ENCODE measurements around the gene DNAI7.

The DNAI7 gene

DNA sequence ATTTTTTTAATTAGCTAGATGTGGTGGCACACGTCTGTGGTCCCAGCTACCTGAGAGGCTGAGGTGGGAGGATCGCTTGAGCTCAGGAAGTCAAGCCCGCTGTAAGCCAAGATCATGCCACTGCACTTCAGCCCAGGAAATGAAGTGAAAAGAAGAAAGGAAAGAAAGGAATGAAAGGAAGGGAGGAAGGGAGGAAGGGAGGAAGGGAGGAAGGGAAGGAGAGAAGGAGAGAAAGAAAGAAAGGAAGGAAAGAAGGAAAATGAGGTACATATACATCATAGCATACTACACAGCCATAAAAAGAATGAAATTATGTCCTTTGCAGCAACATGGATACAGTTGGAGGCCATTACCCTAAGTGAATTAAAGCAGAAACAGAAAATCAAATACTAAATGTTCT, 12.2 kb downstream of the DNAI7 start:
- Histone ChIP-seq H3K9me3 (ENCODE audit: severe bottlenecking) (no peaks in the 10 kb centered on the region), H3K27ac (no peak overlapping the region), H3K4me3 (ENCODE audit: low read depth, low read length) (no peak overlapping the region), H3K36me3 (no peaks in the 10 kb centered on the region), H3K27me3 (ENCODE audit: insufficient read depth, low read depth, severe bottlenecking) (no peaks in the 10 kb centered on the region)
- DNase-seq: no peak
- TF ChIP-seq, protein P1, sequence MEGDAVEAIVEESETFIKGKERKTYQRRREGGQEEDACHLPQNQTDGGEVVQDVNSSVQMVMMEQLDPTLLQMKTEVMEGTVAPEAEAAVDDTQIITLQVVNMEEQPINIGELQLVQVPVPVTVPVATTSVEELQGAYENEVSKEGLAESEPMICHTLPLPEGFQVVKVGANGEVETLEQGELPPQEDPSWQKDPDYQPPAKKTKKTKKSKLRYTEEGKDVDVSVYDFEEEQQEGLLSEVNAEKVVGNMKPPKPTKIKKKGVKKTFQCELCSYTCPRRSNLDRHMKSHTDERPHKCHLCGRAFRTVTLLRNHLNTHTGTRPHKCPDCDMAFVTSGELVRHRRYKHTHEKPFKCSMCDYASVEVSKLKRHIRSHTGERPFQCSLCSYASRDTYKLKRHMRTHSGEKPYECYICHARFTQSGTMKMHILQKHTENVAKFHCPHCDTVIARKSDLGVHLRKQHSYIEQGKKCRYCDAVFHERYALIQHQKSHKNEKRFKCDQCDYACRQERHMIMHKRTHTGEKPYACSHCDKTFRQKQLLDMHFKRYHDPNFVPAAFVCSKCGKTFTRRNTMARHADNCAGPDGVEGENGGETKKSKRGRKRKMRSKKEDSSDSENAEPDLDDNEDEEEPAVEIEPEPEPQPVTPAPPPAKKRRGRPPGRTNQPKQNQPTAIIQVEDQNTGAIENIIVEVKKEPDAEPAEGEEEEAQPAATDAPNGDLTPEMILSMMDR (IDR thresholded peaks at IDR 0.05; ENCODE audit: low read depth, low read length): no peak

DNA sequence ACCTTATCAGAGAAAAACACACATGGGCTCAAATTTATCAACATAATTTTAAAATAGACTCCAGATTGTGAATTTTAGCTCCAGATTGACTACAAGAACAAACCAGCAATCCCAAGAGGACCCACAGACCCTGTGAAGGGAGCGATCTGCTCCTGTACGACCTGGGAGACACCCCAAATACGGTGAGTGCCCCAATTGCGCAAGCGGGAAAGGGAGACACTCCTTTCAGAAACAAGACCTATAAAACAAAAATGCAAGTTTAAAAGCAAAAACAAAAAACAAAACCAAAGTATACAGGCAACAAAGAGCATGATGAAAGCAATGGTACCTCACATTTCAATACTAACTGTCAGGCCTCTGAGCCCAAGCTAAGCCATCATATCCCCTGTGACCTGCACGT, 32.1 kb downstream of the DNAI7 start:
- Histone ChIP-seq H3K36me3 (no peaks in the 10 kb centered on the region), H3K9me3 (ENCODE audit: severe bottlenecking) (no peaks in the 10 kb centered on the region), H3K27ac (no peak overlapping the region), H3K27me3 (ENCODE audit: insufficient read depth, low read depth, severe bottlenecking) (no peaks in the 10 kb centered on the region), H3K4me3 (ENCODE audit: low read depth, low read length) (no peak overlapping the region)
- TF ChIP-seq, protein P1 (IDR thresholded peaks at IDR 0.05; ENCODE audit: low read depth, low read length): no peak
- no peak for DNase-seq

DNA sequence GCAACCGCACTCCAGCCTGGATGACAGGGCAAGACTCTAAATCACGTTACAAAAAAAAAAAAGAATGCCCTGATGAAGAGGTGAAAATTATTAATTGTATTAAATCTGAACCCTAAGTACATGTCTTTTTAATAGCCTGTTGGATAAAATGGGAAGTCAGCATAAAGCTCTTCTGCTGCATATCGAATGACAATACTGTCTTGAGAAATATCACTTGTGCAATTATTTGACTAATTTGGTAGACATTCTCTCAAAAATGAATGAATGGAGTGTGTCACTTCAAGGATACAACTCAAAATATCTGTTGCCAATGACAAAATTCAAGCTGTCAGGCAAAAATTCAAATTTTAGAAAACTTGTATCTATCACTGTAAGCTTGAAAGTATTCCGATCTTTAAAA, 38.9 kb downstream of the DNAI7 start:
- H3K9me3 ChIP-seq (ENCODE audit: severe bottlenecking): no peaks in the 10 kb centered on the region
- H3K27me3 ChIP-seq (ENCODE audit: insufficient read depth, low read depth, severe bottlenecking): no peaks in the 10 kb centered on the region
- no peak overlapping the region for H3K27ac ChIP-seq
- TF ChIP-seq, protein P1 (IDR thresholded peaks at IDR 0.05; ENCODE audit: low read depth, low read length): no peak
- no peaks in the 10 kb centered on the region for H3K36me3 ChIP-seq
- DNase-seq: no peak
- no peak overlapping the region for H3K4me3 ChIP-seq (ENCODE audit: low read depth, low read length)

DNA sequence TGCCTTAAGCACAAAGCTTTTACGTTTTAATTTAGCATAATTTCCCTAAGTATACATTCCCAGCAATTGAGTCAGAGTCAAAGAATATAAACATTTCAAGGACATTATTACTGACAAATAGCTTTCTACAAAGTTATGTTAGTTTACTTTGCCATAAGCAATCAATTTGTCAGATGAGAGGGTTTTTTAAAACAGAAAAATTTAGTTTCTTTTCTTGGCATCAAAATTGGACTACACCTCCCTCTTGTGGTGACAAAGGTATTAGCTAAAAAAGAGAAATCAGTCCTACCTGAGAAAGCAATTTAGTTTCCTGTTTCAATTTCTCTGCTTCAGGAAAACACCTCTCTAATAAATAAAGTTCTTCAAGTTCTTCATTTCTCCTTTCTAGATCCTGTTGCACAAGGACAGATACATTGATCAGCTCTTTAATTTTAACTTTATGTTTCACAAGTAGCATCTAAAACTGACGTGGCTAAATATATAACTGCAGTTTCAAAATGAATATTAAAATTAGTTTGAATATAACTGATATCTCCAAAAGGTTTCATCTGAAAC, 39.9 kb downstream of the DNAI7 start:
- H3K9me3 ChIP-seq (ENCODE audit: severe bottlenecking): no peaks in the 10 kb centered on the region
- H3K36me3 ChIP-seq: no peaks in the 10 kb centered on the region
- no peak overlapping the region for H3K27ac ChIP-seq
- DNase-seq: no peak
- TF ChIP-seq, protein P1 (IDR thresholded peaks at IDR 0.05; ENCODE audit: low read depth, low read length): peak; percentile 37
- H3K4me3 ChIP-seq (ENCODE audit: low read depth, low read length): no peak overlapping the region
- H3K27me3 ChIP-seq (ENCODE audit: insufficient read depth, low read depth, severe bottlenecking): no peaks in the 10 kb centered on the region

DNA sequence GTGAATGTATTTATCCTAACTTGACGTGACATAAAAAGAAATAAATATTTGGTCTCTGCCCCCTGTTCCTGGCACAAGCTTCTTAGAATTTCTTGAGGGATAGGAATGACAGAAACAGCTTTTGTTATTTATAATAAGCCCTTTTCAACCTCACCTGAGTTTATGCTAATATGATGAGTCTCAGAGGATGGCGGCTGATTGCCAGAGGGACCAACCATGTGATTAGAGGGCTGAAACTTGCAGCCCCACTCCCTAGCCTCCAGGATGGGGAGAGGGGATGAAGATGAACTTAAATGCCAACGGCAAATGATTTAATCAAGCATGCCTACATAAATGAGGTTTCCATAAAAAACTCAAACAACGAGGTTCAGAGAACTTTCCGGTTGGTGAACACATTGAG, 42.9 kb downstream of the DNAI7 start:
- Histone ChIP-seq H3K4me3 (ENCODE audit: low read depth, low read length) (no peak overlapping the region), H3K27me3 (ENCODE audit: insufficient read depth, low read depth, severe bottlenecking) (no peaks in the 10 kb centered on the region), H3K27ac (no peak overlapping the region), H3K36me3 (no peaks in the 10 kb centered on the region), H3K9me3 (ENCODE audit: severe bottlenecking) (no peaks in the 10 kb centered on the region)
- TF ChIP-seq, protein P1 (IDR thresholded peaks at IDR 0.05; ENCODE audit: low read depth, low read length): no peak
- no peak for DNase-seq

DNA sequence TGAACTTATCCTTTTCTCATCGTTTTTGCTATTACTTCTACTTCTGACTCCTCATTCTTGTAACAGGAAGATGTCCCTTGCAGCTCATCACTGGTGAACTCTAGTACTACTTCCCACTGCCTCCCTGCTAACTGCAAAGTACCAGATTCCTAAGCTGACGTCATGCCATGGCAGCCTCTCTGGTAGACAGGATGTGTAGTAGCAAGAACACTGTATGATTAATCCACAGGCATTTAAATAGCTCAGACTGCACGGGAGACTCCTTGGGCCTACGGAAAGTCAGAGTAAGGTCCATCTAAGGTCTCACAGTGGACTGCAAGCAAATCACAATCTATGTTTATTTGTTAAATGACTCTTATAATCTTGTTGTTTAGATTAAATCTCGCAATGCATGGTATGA, 43.5 kb downstream of the DNAI7 start:
- no peak for DNase-seq
- Histone ChIP-seq H3K9me3 (ENCODE audit: severe bottlenecking) (no peaks in the 10 kb centered on the region), H3K27ac (no peak overlapping the region), H3K4me3 (ENCODE audit: low read depth, low read length) (no peak overlapping the region), H3K36me3 (no peaks in the 10 kb centered on the region), H3K27me3 (ENCODE audit: insufficient read depth, low read depth, severe bottlenecking) (no peaks in the 10 kb centered on the region)
- TF ChIP-seq, protein P1 (IDR thresholded peaks at IDR 0.05; ENCODE audit: low read depth, low read length): no peak

All from WERI-Rb-1 (cell line).